Measurements from ENCODE around the gene CLTCL1.

DNA sequence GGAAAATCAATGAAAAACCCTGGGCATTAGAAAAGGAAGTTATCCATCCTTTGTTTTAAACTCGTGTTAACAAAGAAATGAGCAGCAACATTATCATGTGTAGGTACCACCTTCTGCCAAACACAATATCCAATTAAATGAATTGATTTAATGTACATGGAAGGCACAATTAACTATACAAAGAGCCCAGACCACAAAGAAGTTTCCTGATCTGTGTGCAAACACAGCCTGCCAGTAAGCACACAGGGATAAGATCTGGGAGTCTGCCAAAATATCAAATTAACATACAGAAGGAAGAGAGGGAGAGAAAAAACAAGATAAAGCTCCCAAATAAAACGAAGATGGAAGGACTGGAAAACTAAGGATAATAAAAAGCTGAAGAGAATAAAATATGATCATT, 58.9 kb downstream of the CLTCL1 start:
- TF ChIP-seq POLR2AphosphoS5 (IDR thresholded peaks at IDR 0.05) (no peak), POLR2A (IDR thresholded peaks at IDR 0.05) (no peak)
- TF ChIP-seq, protein P1, sequence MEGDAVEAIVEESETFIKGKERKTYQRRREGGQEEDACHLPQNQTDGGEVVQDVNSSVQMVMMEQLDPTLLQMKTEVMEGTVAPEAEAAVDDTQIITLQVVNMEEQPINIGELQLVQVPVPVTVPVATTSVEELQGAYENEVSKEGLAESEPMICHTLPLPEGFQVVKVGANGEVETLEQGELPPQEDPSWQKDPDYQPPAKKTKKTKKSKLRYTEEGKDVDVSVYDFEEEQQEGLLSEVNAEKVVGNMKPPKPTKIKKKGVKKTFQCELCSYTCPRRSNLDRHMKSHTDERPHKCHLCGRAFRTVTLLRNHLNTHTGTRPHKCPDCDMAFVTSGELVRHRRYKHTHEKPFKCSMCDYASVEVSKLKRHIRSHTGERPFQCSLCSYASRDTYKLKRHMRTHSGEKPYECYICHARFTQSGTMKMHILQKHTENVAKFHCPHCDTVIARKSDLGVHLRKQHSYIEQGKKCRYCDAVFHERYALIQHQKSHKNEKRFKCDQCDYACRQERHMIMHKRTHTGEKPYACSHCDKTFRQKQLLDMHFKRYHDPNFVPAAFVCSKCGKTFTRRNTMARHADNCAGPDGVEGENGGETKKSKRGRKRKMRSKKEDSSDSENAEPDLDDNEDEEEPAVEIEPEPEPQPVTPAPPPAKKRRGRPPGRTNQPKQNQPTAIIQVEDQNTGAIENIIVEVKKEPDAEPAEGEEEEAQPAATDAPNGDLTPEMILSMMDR (IDR thresholded peaks at IDR 0.05) = no peak

Data from prostate gland (tissue), 2 donors.